HG03025 (cell line): ENCODE results near the gene KCNK7.

Experiments
- ATAC-seq: cut with Tn5 transposase; IDR thresholded peaks from one replicate; pipeline ENCODE4 v1.9.1; 2021; ENCODE audit warnings: mild to moderate bottlenecking, moderate library complexity; ENCODE audit not compliant: unreplicated experiment, low FRiP score

Gene KCNK7

DNA sequence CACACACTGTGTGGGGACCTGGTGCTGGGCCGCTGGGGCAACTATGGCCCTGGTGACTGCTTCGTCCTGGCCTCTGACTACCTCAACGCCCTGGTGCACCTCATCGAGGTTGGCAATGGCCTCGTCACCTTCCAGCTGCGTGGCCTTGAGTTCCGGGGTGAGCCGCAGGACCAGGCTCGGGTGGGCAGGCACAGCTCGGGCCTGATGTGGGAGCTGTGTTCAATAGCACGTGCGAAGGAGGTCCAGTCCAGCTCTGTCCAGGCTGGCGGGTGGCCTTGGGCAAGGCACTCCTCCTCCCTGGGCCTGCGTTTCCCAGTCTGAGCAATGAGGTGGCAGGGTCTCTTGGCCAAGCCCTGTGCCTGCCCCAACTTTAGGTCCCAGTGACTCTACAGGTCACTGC lies 34.0 kb upstream of the KCNK7 start:
- ATAC-seq, result no peak

- no peak for ATAC-seq
Measured at GRCh38 chr11:65627202-65627601, 31.6 kb upstream of the KCNK7 start.

DNA sequence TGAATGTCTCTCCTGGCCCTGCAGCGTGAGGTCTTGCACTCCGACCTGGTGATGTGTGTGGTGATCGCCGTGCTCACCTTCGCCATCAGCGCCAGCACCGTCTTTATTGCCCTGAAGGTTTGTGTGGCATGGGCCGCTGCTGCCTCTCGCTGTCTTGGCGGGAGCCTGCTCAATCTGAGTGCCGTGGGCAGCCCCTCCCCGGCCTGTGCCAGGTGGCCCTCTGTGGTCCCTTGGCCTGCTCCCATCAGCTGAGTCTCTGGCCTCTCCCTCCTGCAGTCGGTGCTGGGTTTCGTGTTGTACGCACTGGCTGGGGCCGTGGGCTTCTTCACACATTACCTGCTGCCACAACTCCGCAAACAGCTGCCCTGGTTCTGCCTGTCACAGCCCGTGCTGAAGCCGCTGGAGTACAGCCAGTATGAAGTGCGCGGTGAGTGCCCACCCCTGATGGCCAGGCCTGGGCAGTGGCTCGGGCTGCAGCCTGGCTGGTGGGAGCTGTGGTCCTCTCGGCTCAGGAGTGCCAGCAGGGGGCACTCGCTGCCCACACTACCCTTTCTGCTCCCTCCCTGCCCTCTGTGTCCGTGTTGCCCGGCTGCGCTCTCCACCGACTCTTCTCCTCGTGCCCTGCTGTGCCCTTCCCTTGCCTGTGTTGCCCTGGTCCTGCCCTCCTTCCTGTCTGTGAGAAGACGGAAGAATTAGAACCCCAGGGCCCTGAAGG lies 30.2 kb upstream of the KCNK7 start:
- no peak for ATAC-seq

DNA sequence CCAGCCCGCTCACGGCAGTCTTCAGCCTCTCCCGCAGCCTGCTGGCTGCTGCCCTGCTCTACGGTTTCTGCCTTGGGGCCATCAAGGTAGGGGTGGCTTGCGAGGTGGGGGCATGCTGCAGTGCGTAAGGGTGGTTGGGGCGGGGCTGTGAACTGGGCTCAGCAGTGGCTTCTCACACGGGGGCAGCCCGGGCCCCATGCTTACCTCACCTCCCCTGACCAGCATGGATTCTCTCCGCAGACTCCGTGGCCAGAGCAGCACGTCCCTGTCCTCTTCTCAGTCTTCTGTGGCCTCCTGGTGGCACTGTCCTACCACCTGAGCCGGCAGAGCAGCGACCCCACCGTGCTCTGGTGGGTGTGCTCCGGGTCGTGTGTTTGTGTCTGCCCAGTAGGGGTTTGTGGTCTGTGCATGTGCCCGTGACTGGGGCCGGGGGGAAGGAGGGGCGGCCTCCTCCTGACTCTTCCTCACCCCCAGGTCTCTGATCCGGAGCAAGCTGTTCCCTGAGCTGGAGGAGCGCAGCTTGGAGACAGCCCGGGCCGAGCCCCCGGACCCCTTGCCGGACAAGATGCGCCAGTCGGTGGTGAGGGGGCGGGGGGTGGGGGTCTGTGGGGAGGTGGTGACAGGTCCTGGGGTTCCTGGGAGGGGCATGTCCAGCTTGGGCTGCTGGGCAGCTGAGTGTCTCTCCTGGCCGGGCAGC lies 29.5 kb upstream of the KCNK7 start:
- no peak for ATAC-seq

DNA sequence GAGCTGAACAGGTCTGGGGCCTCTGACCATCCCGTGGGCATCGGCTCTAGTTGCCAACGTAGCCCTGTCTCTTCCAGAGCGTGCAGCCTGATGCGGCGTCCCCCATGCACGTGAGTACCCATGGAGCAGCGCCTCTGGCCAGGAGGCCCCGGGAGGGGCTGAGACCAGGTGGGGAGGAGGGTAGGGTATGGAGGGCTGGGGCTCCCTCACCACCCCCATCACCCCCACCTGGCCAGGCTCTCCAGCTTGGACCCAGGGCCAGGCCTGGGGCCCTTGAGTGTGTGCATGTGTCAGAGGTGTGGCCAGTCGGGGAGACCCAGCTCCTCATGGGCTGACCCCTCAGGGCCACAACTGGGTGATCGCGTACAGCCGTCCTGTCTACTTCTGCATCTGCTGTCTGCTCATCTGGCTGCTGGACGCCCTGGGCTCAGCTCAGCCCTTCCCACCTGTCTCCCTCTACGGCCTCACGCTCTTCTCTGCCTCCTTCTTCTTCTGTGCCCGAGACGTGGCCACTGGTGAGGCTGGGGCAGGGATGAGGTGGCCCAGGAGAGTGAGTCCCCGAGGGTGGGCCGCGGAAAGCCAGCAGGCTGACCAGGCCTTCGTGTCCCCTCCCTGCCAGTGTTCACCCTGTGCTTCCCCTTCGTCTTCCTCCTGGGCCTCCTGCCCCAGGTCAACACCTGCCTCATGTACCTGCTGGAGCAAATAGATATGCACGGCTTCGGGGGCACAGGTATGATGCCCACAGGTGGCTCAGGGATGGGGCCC lies 28.4 kb upstream of the KCNK7 start:
- ATAC-seq, result no peak

DNA sequence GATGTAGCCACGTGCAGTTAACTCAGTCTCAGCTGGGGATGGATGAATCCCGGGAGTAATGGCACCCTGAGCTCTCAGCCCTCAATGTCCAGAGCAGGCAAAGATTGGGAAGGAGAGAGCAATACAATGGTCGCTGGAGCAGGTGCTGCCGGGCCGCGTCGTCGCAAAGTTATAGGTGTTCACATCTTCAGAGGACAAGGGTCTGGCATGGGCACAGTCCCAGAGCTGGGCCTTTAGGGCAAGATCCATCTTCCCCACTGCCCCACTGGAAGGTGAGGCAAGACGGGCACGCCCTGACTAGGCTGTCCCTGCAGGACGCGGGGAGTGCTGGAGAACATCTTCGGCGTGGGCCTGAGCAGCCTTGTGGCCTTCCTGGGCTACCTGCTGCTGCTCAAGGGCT lies 27.6 kb upstream of the KCNK7 start:
- ATAC-seq, result no peak

DNA sequence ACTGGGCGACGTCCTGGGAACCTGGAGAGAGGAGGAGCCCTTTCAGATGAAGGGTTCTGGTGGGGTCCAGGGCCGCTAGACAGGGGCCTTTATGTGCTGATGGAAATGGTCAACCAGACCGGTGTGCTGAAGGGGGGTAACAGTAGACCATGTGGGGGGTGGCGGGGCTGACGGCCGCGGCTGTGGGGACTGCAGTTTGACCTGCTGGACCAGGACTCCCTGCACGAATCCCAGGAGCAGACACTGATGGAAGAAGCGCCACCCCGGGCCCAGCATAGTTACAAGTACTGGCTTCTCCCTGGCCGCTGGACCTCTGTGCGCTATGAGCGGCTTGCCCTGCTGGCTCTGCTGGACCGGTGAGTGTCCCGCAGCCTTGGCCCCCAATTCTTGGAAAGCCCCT lies 26.4 kb upstream of the KCNK7 start:
- ATAC-seq, result no peak

- ATAC-seq, result no peak
Measured at GRCh38 chr11:65621460-65621859, 25.9 kb upstream of the KCNK7 start.

DNA sequence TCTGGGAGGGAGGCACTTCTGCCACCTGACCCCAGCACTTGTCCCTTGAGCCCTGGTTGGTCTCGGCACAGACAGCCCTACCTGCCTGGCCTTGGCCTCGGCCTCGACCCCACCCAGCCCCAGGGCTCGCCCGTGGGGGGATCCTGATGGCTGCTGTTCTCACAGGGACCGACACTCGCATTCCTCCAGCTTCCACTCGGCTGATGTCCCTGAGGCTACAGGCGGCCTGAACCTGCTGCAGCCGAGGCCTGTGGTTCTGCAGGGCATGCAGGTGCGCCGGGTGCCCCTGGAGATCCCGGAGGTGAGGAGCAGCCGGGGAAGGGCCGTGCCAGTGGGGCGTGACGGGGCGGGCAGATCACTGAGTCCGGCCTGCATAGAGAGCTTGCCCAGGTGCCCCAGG lies 25.1 kb upstream of the KCNK7 start:
- no peak for ATAC-seq

DNA sequence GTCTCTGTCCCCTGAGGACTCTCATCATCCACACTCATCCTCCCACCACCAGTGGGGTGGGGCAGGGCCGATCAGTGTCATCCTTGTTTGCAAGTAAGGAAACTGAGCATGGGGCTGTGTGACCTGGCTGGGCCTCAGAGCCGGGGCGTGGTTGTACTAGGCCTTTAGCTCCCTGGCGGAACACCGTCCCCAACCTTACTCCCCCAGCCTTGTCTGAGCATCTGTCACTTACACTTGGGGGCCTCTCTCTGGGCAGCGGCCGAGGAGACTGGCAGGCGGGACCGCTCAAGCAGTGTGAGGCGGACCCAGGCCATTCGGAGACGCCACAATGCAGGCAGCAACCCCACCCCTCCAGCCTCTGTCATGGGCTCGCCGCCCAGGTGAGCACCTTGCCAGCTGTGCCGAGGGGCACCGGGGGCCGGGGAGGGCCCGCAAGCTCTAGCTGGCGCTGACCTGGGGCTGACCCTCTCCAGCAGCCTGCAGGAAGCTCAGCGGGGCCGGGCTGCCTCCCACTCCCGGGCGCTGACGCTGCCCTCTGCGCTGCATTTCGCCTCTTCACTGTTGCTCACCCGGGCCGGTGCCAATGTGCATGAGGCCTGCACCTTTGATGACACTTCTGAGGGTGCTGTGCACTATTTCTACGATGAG lies 23.8 kb upstream of the KCNK7 start:
- no peak for ATAC-seq

- ATAC-seq, result no peak
Measured at GRCh38 chr11:65618763-65619162, 23.2 kb upstream of the KCNK7 start.

DNA sequence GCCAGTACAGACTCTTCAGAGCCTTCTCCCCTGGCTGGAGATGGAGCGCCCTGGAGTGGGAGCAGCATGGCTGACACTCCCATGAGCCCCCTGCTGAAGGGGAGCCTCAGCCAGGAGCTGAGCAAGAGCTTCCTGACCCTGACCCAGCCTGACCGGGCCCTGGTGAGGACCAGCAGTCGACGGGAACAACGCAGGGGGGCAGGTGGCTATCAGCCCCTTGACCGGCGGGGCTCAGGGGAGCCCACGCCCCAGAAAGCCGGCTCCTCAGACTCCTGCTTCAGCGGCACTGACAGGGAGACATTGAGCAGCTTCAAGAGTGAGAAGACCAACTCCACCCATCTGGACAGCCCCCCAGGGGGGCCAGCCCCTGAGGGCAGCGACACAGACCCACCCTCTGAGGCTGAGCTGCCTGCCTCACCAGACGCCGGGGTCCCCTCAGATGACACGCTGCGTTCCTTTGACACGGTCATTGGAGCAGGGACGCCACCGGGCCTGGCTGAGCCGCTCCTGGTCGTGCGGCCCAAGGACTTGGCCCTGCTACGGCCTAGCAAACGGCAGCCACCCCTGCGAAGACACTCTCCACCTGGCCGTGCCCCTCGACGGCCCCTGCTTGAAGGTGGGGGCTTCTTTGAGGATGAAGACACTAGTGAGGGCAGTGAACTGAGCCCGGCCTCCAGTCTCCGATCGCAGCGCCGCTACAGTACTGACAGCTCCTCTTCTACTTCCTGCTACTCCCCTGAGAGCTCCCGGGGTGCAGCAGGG lies 22.6 kb upstream of the KCNK7 start:
- no peak for ATAC-seq

- no peak for ATAC-seq
Measured at GRCh38 chr11:65617136-65617850, 21.7 kb upstream of the KCNK7 start.

GRCh38 chr11:65616575-65617001 lies 21.0 kb upstream of the KCNK7 start:
- no peak for ATAC-seq

- ATAC-seq, result peak; percentile 3
Measured at GRCh38 chr11:65615950-65616574, 20.5 kb upstream of the KCNK7 start.

GRCh38 chr11:65615229-65615949 lies 19.8 kb upstream of the KCNK7 start, which contains the start of gene PCNX3:
Gene PCNX3, plus strand, starts transcription at chr11:65615776. Its CDS starts 536 bp downstream, at chr11:65616312.
- peak; percentile 71 for ATAC-seq

- ATAC-seq, result no peak
Measured at GRCh38 chr11:65613091-65613928, 17.7 kb upstream of the KCNK7 start.

GRCh38 chr11:65612691-65613090 lies 17.1 kb upstream of the KCNK7 start:
- ATAC-seq, result no peak
